Stomach (tissue), 4 donors: ENCODE data around the gene CCND1.
A peak's percentile ranks its signal among the peaks of the same experiment; 100 is the strongest.

Experiments used
- EP300 ChIP-seq: sonication (generic); formaldehyde crosslinking; IDR thresholded peaks from one replicate; pipeline ENCODE4 v1.6.1; 2017; ENCODE audit warnings: antibody characterized with exemption
- POLR2A ChIP-seq, 4 donors: fragments of 450-650 bp; IDR thresholded peaks; one replicate each; pipeline ENCODE4 v1.6.1; 2016; ENCODE audit warnings: antibody characterized with exemption in 4 of 4, control low read depth in 2 of 4, mild to moderate bottlenecking in 1 of 4, moderate library complexity in 1 of 4
- POLR2AphosphoS5 ChIP-seq, 3 donors: sonication (generic); formaldehyde crosslinking; IDR thresholded peaks; one replicate each; pipeline ENCODE4 v1.6.1; 2016; ENCODE audit warnings: antibody characterized with exemption in 3 of 3
- TF ChIP-seq, protein P1 (sequence below), 7 experiments: fragments of 450-650 bp in 4 of 7; fragments of 200-600 bp in 3 of 7; sonication (generic) in 3 of 7; IDR thresholded peaks; one replicate each; pipeline ENCODE4 v1.5.1; 2016 to 2019; ENCODE audit warnings: antibody characterized with exemption in 7 of 7, control low read depth in 2 of 7, mild to moderate bottlenecking in 1 of 7

DNA sequence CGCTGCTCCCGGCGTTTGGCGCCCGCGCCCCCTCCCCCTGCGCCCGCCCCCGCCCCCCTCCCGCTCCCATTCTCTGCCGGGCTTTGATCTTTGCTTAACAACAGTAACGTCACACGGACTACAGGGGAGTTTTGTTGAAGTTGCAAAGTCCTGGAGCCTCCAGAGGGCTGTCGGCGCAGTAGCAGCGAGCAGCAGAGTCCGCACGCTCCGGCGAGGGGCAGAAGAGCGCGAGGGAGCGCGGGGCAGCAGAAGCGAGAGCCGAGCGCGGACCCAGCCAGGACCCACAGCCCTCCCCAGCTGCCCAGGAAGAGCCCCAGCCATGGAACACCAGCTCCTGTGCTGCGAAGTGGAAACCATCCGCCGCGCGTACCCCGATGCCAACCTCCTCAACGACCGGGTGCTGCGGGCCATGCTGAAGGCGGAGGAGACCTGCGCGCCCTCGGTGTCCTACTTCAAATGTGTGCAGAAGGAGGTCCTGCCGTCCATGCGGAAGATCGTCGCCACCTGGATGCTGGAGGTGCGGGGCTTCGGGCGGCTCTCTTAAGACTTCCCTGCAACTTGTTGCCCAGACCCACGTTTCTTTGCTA is at the start of gene CCND1:
- TF ChIP-seq, protein P1, sequence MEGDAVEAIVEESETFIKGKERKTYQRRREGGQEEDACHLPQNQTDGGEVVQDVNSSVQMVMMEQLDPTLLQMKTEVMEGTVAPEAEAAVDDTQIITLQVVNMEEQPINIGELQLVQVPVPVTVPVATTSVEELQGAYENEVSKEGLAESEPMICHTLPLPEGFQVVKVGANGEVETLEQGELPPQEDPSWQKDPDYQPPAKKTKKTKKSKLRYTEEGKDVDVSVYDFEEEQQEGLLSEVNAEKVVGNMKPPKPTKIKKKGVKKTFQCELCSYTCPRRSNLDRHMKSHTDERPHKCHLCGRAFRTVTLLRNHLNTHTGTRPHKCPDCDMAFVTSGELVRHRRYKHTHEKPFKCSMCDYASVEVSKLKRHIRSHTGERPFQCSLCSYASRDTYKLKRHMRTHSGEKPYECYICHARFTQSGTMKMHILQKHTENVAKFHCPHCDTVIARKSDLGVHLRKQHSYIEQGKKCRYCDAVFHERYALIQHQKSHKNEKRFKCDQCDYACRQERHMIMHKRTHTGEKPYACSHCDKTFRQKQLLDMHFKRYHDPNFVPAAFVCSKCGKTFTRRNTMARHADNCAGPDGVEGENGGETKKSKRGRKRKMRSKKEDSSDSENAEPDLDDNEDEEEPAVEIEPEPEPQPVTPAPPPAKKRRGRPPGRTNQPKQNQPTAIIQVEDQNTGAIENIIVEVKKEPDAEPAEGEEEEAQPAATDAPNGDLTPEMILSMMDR (IDR thresholded peaks at IDR 0.05) = no peak
- TF ChIP-seq POLR2A (IDR thresholded peaks at IDR 0.05) = peak in 2 of 4 donors; percentile 12 to 53
- TF ChIP-seq POLR2AphosphoS5 (IDR thresholded peaks at IDR 0.05) = peak; percentile 39 to 95 (median 91)
- TF ChIP-seq EP300 = no peak
